ENCODE measurements around the gene THRA. TPM values are rescaled to one million over a fixed set of nuclear protein-coding genes. Genes with fewer than 3 reads are reported as not detected.

THRA gene
- total and polyA plus RNA-seq, 2 of the 8 experiments (the other 6 are each of a cell fraction or from before 2014, with no cell fraction given), result 6.4 to 10.2 TPM

DNA sequence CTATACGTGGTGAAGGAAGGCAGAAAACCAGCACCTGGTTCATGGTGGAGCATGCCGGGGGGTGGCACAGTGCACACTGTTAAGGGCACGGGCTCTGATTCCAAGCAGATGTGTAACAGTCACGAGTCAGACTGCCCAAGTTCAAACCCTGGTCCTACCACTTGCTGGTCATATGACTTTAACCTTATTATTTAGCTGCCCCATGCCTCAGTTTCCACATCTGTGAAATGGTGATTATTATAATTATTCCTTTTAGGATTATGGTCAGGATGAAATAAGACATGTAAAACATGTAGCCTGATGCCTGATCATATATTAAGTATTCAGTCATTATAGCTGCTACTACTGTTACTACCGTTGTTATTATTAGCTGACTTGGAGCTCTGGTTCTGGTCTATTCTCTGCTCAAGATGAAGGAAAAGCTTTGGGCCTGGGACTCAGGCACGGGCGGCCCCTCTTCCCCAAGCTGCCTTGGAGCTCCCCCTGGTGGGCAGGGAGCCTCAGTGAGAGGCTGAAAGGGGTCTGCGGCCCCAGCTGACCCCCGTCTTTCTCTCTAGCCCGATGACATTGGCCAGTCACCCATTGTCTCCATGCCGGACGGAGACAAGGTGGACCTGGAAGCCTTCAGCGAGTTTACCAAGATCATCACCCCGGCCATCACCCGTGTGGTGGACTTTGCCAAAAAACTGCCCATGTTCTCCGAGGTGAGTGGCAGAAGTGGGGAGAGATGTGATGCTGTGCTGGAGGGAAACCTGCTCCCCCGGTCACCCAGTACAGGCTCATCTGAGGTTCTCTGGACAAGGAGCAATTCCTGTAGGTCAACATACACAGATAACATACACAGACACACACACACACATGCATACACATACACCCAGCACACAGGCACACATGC lies 23.6 kb downstream of the THRA start:
- H2BK12ac ChIP-seq (ENCODE audit: low read depth, low read length), result peak overlapping the region; percentile 62; the same call in 1 of the 2 replicates
- H4K5ac ChIP-seq (ENCODE audit: insufficient read length, low read depth, low read length), result no peak overlapping the region
- H3K23me2 ChIP-seq (ENCODE audit: low read depth, low read length), result peaks cover 5% of the 10 kb centered on the region; the same call in 1 of the 2 replicates
- H3K79me1 ChIP-seq (ENCODE audit: low read depth, low read length), result no peaks in the 10 kb centered on the region
- H3K9me3 ChIP-seq (ENCODE audit: insufficient read depth in 2 of 2, low read depth in 1 of 2, low read length in 1 of 2), result no peaks in the 10 kb centered on the region
- H3K23ac ChIP-seq (ENCODE audit: insufficient read length), result no peak overlapping the region
- FAIRE-seq (peak; percentile 79), DNase-seq (ENCODE audit: low read depth in 1 of 2, low spot score in 2 of 2) (peak in 1 of 2 experiments; percentile 94)
- no peak overlapping the region for H3K9ac ChIP-seq (replicated peaks in 1 of 4; ENCODE audit: extremely low read depth in 1 of 4, low read depth in 3 of 4, low read length in 3 of 4)
- H3K36me3 ChIP-seq (ENCODE audit: control insufficient read depth in 2 of 4, insufficient read depth in 4 of 4, low read length in 3 of 4), result peaks cover 2 to 9% (median 9%) of the 10 kb centered on the region in 4 experiments; a peak in 4 of 8 replicates
- no peak overlapping the region for H3K18ac ChIP-seq (ENCODE audit: extremely low read depth, low read length)
- H4K20me1 ChIP-seq (replicated peaks in 1 of 2; ENCODE audit: control insufficient read depth in 1 of 2, insufficient read depth in 2 of 2, low read length in 2 of 2), result peaks cover 0 to 7% of the 10 kb centered on the region in 2 experiments
- ChIA-PET CTCF (ENCODE audit: partially characterized antibody) (interaction anchor here (0.6 to 19.7 kb wide), 32 partner anchors 8 to 842 kb away, joined by 3 to 521 read pairs (median 4); partner anchors contain the start of genes CSF3, MED24, NR1D1 and THRA), POLR2A (ENCODE audit: partially characterized antibody) (interaction anchor here (0.8 to 2.3 kb wide), 12 partner anchors 11 to 73 kb away, joined by 3 to 8 read pairs (median 4); partner anchors contain the start of genes CASC3, MED24 and NR1D1)
- peaks cover 0 to 14% (median 0%) of the 10 kb centered on the region in 4 experiments; a peak in 1 of 7 replicates for H3K4me1 ChIP-seq (replicated peaks in 1 of 4; ENCODE audit: control insufficient read depth in 3 of 4, insufficient read depth in 4 of 4, low read length in 3 of 4)
- no peaks in the 10 kb centered on the region for H3K79me2 ChIP-seq (ENCODE audit: control insufficient read depth in 1 of 2, insufficient read depth in 2 of 2, low read length in 2 of 2)
- H3K27ac ChIP-seq (ENCODE audit: low read depth, low read length), result no peak overlapping the region
- no peak overlapping the region for H2BK120ac ChIP-seq (replicated peaks; ENCODE audit: low read depth, low read length)
- H3K4ac ChIP-seq (replicated peaks; ENCODE audit: insufficient read length, low read depth, low read length), result no peak overlapping the region
- H3K56ac ChIP-seq (replicated peaks; ENCODE audit: insufficient read length, low read depth, low read length), result peak overlapping the region; percentile 96
- no peaks in the 10 kb centered on the region for H3K27me3 ChIP-seq (replicated peaks in 1 of 4; ENCODE audit: control insufficient read depth in 3 of 4, extremely low read depth in 1 of 4, insufficient read depth in 3 of 4, low read length in 3 of 4)
- H2BK5ac ChIP-seq (ENCODE audit: low read depth, low read length), result peak overlapping the region; percentile 35; the same call in 1 of the 2 replicates
- H4K91ac ChIP-seq (replicated peaks; ENCODE audit: insufficient read length, low read length), result peak overlapping the region; percentile 65
- H3K4me3 ChIP-seq (ENCODE audit: extremely low read depth in 1 of 4, insufficient read depth in 2 of 4, low read depth in 3 of 4, low read length in 4 of 4), result no peak overlapping the region
- H4K8ac ChIP-seq (ENCODE audit: extremely low read depth, insufficient read depth, low read length), result peak overlapping the region; percentile 7; the same call in 1 of the 2 replicates
- no peak overlapping the region for H3K14ac ChIP-seq (ENCODE audit: insufficient read length)
- no peak overlapping the region for H3K4me2 ChIP-seq (ENCODE audit: insufficient read depth in 1 of 2, low read depth in 2 of 2, low read length in 2 of 2)
- H2BK15ac ChIP-seq (ENCODE audit: low read length), result no peak overlapping the region
- H2AK5ac ChIP-seq (ENCODE audit: low read depth, low read length), result peak overlapping the region; percentile 34; the same call in 1 of the 2 replicates
- H2BK20ac ChIP-seq (ENCODE audit: low read length), result no peak overlapping the region; the same call in 1 of the 2 replicates
- H2AFZ ChIP-seq (ENCODE audit: low read length), result no peak overlapping the region
- WGBS, 2 experiments (ENCODE audit: extremely low coverage in 1 of 2, insufficient coverage in 1 of 2, insufficient read length in 1 of 2, insufficient replicate concordance in 2 of 2, low coverage in 1 of 2, low lambda C conversion rate in 2 of 2, missing lambda C conversion rate in 1 of 2), result 74% methylated on average over 17 of the region's 17 CpGs; no CpG with 5 or more reads in 1 of the 2 experiments
- no peak for TF ChIP-seq KDM5A (IDR thresholded peaks at IDR 0.05; ENCODE audit: low read length)
- TF ChIP-seq SIN3A (conservative IDR thresholded peaks at IDR 0.05 in 1 of 2, IDR thresholded peaks at IDR 0.05 in 1 of 2; ENCODE audit: low read depth in 1 of 2, low read length in 2 of 2), result no peak
- no peak for TF ChIP-seq POLR2A (IDR thresholded peaks at IDR 0.05; ENCODE audit: control extremely low read depth in 1 of 2, low read depth in 2 of 2, low read length in 2 of 2)
- TF ChIP-seq, protein P1, sequence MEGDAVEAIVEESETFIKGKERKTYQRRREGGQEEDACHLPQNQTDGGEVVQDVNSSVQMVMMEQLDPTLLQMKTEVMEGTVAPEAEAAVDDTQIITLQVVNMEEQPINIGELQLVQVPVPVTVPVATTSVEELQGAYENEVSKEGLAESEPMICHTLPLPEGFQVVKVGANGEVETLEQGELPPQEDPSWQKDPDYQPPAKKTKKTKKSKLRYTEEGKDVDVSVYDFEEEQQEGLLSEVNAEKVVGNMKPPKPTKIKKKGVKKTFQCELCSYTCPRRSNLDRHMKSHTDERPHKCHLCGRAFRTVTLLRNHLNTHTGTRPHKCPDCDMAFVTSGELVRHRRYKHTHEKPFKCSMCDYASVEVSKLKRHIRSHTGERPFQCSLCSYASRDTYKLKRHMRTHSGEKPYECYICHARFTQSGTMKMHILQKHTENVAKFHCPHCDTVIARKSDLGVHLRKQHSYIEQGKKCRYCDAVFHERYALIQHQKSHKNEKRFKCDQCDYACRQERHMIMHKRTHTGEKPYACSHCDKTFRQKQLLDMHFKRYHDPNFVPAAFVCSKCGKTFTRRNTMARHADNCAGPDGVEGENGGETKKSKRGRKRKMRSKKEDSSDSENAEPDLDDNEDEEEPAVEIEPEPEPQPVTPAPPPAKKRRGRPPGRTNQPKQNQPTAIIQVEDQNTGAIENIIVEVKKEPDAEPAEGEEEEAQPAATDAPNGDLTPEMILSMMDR (IDR thresholded peaks at IDR 0.05; ENCODE audit: control extremely low read depth in 1 of 3, insufficient read depth in 1 of 3, low read depth in 1 of 3, low read length in 3 of 3), result peak; percentile 89 to 96 (median 89)
- TF ChIP-seq RXRA (IDR thresholded peaks at IDR 0.05; ENCODE audit: insufficient read depth, low read depth, low read length), result 0 out of 2 replicates have a peak, but pooled peaks have one; percentile 53
- no peak for TF ChIP-seq HDAC2 (IDR thresholded peaks at IDR 0.05; ENCODE audit: borderline replicate concordance in 1 of 2, low read depth in 2 of 2, low read length in 2 of 2)

Data from H1 (cell line).